Bronchial epithelial cell (primary cell): ENCODE results near the gene PCBD1. TPM values are rescaled to one million over a fixed set of nuclear protein-coding genes. Genes with fewer than 3 reads are reported as not detected.
A peak's percentile ranks its signal among the peaks of the same experiment; 100 is the strongest.
"Not testable (repeated sequence)": the region's sequence is repeated elsewhere in the genome, so short reads cannot be mapped to it uniquely, and the experiment has no call there.

Experiments used
- DNase-seq: peaks from one replicate; pipeline ENCODE4 v3.0.0-alpha.2; 2010; ENCODE audit warnings: low read depth
- FAIRE-seq: peaks from 2 replicates; lab custom pipeline; 2011; peaks lifted over from hg19 to GRCh38; lab: Jason Lieb, UNC
- H3K27me3 ChIP-seq: 2 replicates; pipeline ENCODE4 v1.5.1; 2011; ENCODE audit warnings: low read length; ENCODE audit not compliant: control insufficient read depth, insufficient read depth
- H3K36me3 ChIP-seq: 2 replicates; pipeline ENCODE4 v1.5.1; 2011; ENCODE audit warnings: low read length; ENCODE audit not compliant: control insufficient read depth, insufficient read depth
- H3K4me3 ChIP-seq: 2 replicates; pipeline ENCODE4 v1.5.1; 2011; ENCODE audit warnings: mild to moderate bottlenecking, low read depth, low read length, control low read depth
- total RNA-seq: library from RNA; depleted of rRNA; stranded (reverse); fragments of >200 nt; gene quantifications from 2 replicates; pipeline ENCODE4 v1.2.1, GENCODE V29; 2014
- TF ChIP-seq, protein P1 (sequence below): IDR thresholded peaks from 2 replicates; pipeline ENCODE4 v1.5.1; 2011; ENCODE audit warnings: mild to moderate bottlenecking, moderate library complexity, low read length, control low read depth, inconsistent platforms; ENCODE audit not compliant: insufficient read depth, severe bottlenecking

PCBD1 gene
- total RNA-seq, 1 donor from 2014 or later: 16.1 TPM

DNA sequence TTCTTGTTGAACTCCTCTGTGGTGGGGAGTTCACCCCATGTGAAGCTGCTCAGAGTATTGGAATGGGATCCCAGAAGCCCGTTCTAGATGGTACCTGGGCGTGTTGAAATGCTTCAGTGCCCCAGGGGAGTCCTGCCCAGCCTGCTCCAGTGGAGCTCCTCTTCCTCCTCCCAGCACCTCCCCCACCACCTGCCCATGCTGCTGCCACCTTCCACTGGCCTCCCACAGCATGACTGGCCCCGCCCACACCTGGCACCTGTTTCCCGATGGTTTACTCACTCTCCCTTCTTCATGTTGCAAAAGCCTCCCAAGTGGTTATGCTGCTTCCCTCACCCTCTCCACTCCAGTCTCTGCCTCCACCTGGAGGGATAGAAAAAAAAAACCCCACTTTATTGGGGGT is 32.2 kb upstream of the PCBD1 start:
- TF ChIP-seq, protein P1, sequence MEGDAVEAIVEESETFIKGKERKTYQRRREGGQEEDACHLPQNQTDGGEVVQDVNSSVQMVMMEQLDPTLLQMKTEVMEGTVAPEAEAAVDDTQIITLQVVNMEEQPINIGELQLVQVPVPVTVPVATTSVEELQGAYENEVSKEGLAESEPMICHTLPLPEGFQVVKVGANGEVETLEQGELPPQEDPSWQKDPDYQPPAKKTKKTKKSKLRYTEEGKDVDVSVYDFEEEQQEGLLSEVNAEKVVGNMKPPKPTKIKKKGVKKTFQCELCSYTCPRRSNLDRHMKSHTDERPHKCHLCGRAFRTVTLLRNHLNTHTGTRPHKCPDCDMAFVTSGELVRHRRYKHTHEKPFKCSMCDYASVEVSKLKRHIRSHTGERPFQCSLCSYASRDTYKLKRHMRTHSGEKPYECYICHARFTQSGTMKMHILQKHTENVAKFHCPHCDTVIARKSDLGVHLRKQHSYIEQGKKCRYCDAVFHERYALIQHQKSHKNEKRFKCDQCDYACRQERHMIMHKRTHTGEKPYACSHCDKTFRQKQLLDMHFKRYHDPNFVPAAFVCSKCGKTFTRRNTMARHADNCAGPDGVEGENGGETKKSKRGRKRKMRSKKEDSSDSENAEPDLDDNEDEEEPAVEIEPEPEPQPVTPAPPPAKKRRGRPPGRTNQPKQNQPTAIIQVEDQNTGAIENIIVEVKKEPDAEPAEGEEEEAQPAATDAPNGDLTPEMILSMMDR: no peak
- Histone ChIP-seq H3K36me3 (no peaks in the 10 kb centered on the region), H3K27me3 (peaks cover 6% of the 10 kb centered on the region), H3K4me3 (no peak overlapping the region)
- FAIRE-seq (no peak), DNase-seq (peak; percentile 34)

DNA sequence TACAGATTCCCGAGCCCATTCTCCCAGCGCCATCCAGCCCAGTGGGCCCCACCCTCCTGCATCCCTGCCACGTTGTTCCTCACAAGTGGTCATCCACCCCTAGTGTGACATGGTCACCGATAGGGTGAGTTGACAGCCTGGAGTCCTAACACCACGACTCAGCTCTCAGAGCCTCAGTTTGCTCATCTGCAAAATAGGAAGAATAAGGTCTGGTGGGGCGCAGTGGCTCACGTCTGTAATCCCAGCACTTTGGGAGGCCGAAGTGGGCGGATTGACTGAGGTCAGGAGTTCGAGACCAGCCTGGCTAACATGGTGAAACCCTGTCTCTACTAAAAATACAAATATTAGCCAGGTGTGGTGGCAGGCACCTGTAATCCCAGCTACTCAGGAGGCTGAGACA is 31.5 kb upstream of the PCBD1 start:
- not testable (repeated sequence) for H3K36me3 ChIP-seq, DNase-seq, H3K4me3 ChIP-seq, H3K27me3 ChIP-seq, FAIRE-seq

DNA sequence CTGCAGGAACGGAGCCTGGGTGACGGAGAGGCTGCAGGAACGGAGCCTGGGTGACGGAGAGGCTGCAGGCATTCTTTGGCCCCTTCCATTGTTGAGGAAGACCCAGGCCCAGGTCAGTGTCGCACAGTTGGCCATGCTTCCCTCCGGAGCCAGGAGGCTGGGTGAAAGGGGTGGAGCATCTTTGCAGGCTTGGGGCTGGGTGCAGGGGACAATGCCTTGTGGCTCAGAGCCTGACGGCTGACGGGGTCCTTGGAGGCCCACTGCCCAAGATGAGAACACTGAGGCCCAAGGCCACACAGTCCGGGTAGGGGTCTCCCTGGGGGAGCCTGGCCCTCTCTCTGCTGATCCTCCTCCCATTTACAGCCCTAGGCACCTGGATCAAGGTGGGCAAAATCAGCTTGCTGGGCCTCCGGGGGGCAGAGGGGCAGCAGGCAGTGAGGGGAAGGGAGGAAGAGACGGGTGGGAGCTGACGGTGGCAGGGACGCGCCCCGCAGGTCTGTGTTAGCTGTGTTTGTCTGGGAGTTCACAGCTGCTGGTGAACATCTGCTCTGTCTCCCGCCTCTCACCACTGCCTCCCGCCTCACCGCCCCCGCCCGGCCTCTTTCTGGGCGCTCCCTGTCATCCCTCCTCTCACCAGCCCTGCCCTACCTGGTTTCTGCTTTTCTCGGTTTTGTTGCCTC is 30.6 kb upstream of the PCBD1 start:
- TF ChIP-seq, protein P1: no peak
- Histone ChIP-seq H3K36me3 (no peaks in the 10 kb centered on the region), H3K4me3 (no peak overlapping the region), H3K27me3 (peaks cover 7% of the 10 kb centered on the region)
- FAIRE-seq (no peak), DNase-seq (no peak)

DNA sequence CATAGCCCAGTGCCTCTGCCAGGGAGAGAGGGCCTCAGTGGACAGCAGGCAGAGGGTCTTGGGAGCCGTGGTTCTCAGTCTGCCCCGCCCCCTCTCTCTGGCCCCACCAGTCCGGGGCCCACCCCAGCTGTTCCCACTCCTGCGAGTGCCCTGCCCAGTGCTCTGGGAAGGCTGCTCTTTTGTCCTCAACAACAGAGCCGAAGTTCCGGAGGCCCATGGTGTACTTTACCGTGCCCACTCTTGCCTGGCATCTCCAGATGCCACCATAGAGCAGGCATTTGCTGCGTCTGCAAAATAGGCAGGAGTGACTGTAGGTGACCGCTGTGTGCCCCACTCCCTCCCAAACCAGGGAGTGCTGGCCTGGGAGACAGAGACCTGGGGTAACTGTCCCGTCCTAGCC is 29.3 kb upstream of the PCBD1 start:
- H3K27me3 ChIP-seq: peaks cover 6% of the 10 kb centered on the region
- FAIRE-seq: no peak

DNA sequence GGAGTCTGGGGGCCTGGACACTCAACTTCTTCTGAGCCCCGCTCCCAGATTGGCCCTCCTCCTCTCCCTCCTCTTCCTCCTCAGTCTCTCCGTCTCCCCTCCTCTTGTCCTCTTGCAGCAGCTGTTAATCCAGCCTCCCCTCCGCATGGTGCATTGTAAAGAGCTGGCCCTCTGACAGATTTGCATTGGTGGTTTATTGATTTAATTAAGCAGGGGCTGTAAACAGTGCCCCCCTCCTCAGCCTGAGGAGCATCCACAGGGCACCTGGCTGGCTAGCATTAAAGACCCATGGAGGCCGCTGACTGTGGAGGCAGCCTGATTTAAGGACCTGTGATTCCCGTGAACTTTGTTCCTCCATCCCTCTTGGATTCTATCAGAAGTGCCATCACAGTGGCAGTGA is 28.9 kb upstream of the PCBD1 start:
- no peaks in the 10 kb centered on the region for H3K36me3 ChIP-seq
- DNase-seq (no peak), FAIRE-seq (no peak)
- H3K27me3 ChIP-seq: peaks cover 8% of the 10 kb centered on the region
- TF ChIP-seq, protein P1: no peak
- H3K4me3 ChIP-seq: no peak overlapping the region

More for the DNA sequence above, 29.3 kb upstream of the PCBD1 start:
- no peak for DNase-seq
- Histone ChIP-seq H3K36me3 (no peaks in the 10 kb centered on the region), H3K4me3 (no peak overlapping the region)
- TF ChIP-seq, protein P1: no peak

DNA sequence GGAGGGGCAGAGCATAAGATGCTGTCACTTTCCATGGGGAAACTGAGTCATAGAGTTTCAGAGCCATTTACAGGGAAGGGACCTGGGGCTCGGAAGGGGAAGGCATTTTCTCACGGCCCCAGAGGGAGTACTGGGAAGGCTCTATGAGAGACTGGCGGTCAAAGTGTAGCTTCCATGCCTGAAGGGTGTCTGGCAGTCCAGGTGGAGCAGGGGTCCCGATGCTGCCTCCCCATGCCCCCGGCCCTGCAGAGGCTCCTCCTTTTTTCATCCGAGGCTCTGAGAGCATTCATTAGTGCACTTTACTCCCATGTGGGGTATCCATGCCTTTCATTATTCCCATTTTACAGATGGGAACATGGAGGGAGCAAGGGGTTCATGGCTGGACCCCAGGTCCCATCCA is 27.9 kb upstream of the PCBD1 start:
- peaks cover 8% of the 10 kb centered on the region for H3K27me3 ChIP-seq
- DNase-seq (no peak), FAIRE-seq (no peak)

More for the DNA sequence above, 27.9 kb upstream of the PCBD1 start:
- TF ChIP-seq, protein P1: no peak
- Histone ChIP-seq H3K4me3 (no peak overlapping the region), H3K36me3 (no peaks in the 10 kb centered on the region)
